ELR (cell line): ENCODE measurements around the gene FAM83C.
A peak's percentile ranks its signal among the peaks of the same experiment; 100 is the strongest.

Experiments used
- DNase-seq: peaks from one replicate; pipeline ENCODE4 v3.0.0-alpha.2; 2015; ENCODE audit warnings: low read depth

The FAM83C gene

DNA sequence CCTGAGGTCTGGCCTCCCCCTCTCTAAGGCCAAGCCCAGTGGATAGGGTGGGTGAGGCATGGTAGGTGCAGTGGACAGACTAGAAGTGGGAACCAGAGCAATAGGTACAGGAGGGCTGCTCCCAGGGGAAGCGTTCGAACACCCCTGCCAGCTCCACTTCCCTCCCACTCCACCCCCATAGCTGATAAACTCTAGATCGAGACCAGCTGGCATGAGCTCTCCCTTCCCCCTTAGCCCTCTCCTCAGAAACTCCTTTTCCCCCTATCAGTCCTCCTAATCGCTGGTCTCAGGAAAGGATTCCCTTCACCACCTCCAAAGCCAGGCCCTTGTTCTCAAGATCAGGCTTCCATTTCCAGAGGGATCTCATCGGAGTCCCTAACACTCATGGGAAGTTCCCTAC, 6.0 kb upstream of the FAM83C start:
- DNase-seq = no peak

DNA sequence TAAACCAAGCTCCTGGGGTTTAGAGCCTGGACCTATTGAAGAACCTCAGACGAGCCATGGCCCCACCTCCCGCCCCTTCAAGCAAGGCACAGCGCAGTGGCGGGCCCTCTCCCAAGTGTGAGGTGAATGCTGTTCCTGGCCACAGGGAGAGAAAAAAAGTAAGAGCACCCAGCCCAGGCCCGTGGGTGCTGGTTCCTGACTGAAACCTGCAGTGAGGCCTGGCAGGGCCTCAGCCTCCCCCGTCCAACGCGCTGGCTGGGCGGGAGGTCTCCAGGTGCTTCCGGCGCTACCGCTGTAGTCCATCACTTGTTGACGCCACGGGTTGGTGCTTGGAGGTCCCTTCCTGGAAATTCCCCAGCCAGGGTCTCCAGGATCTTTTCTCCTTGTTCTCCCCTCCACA, 5.5 kb upstream of the FAM83C start:
- DNase-seq = no peak

DNA sequence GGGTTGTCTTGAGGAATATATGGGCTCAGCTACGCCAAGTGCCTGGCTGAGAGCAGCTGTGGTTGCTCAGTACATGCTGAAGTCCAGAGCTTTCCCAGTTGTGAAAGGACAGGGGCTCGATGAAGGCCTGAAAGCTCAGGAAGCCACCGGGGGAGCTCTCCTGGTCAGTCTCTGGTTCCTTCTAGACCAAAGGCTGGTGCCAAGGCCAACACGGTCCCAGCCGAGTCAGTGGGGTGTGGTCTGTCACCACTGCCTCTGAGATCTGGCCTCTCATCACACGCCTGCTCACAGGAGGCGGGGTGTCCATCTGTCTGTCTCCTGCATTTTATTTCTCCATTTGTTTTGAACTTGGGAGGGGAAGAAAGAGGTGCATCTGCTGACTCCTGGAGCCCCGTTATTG, 4.9 kb upstream of the FAM83C start:
- peak; percentile 66 for DNase-seq

DNA sequence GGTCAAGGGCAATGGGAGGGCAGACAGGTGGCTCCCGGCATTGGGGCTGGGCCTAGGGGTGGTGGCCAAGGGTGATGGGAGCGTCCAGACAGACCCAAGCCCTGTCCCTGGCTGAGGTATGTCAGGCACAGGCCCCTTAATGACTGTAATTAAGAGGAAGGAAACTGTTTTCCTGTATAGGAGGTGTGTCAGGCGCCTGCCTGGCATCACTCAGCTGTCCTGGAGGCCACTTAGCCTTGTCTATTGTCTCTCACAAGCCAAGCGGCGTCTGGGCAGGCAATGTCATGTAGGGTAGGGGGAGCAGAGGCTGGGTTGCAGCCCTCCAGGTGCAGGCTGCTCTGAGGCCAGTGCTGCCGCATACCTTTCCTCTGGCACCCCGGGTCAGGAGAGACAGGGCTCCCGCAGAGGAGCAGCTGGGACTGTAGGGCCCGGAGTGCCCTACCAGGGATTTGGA, 3.9 kb upstream of the FAM83C start:
- no peak for DNase-seq

DNA sequence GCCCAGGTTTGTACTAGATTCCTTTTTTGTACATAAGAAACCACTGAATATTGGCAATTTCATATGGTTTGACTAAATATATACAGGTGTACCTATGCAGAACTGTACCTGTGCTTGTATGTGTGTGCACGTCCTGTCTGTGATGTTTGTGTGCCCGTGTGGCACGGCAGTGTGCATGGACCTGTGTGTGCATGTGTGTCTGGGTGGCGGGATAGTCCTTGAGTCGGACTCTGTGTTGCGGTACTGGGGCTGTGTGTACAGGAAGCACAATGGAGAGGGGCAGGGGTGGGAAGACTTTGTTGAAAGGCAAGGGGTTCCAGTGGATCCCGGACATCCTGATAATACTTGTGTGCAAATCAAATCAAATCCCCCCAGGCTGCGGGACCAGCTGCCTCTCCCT, 3.4 kb upstream of the FAM83C start:
- DNase-seq = no peak

GRCh38 chr20:35295058-35295457, 2.8 kb upstream of the FAM83C start:
- DNase-seq = no peak

GRCh38 chr20:35294293-35294685, 2.1 kb upstream of the FAM83C start:
- no peak for DNase-seq

DNA sequence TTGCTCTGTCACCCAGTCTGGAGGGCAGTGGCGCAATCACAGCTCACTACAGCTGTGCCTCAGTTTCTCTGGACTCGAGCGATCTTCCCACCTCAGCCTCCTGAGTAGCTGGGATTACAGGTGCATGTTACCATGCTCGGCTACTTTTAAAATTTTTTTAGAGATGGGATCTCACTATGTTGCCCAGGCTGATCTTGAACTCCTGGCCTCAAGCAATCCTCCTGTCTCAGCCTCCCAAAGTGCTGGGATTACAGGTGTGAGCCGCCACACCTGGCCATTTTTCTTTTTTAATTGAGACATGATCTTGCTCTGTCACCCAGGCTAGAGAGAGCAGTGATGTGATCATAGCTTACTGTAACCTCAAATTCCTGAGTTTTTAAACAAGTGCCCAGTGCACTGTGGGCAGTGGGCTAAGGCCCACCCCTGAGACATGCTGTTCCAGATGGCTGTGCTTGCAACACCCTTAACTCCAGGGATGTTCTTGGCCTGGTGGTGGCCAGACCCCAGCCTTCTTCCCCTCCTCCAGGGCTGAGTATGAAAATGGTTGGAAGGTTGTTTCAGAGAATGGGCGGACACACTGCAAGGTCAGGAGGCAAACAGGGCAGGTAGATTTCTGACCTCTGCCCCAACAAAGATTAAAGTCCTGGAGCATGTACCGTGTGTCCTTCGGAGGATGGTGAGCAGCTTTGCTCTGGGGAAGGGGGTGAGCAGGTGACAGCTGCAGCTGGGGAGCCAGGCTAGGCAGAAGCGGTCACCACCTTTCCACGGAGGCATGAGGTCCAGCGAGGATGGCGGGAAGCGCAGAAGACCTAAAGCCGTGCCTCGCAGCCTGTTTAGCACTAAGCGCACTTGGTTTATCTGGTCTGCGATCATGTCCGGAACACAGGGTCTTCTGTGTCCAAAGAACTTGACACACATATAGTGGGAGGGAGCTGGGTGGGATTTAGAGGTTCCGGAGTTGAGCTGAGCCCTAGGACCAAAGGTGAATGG, 1.4 kb upstream of the FAM83C start:
- DNase-seq = no peak

DNA sequence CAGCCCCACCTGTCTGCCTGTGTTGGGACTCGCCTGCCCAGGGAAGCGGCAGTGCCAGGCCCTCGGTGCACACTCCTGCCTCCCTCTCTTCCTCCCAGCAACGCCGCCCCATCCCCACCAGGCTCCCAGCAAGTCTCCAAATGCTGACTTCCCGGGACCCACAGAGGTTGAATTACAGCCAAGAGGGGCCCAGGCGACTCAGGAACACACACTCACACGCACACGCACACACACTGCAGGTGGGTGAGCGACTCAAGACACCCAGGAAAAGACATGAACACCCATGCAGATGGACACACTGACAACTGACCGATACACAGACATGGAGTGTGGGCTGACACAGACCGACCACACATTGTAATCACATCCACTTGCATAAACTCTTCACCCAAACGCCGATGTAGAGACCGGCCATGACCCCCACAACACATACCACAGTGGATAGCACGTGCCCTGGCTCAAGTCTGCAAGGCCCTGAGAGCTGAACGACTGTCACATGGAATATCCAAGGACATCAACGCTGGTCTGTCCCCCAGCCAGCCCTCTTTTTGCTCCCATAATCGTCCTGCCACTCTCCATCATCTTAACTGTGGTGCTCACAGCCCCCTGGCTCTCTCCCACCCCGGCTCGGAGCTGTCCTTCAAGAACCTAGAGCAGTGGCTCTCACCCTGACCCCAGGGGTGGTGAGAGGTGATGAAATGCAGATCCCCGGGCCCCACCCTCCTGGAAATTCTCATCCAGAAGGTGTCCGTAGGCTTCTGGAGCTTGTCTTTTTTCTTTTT, 470 bp upstream of the FAM83C start:
- DNase-seq = no peak

- no peak for DNase-seq
Observed at GRCh38 chr20:35290887-35291417, 1.3 kb downstream of the FAM83C start.

DNA sequence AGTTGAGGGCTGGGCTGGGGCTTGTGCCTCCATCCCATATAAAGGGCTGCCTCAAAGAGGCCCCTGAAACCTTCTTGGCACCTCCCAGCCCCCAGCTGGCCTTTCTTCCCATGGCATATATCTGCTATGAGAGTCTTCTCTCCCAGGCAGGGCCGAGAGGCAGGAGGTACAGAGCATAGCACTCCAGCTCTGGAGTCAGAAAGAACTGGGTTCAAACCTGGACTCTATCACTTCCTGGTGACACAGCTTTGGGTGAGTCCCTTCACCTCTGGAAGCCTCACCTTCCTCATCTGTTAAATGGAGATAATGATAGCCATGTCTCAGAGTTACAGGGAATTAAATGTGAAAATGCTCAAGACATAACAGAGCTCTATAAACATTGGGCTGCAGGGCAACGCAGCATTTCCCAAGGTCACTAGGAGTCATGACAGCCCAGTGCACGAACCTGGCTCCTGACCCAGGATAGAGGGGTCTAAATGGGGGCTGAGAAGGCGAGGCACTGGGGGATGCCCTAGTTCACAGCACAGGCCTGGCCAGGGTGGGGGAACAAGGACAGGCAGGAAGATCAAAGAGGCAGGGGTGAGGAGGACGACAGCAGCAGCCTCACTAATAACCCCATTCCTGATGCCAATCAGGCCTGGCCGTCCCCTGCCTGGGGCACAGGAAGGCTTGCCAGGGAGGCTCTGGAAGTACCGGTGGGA, 1.9 kb downstream of the FAM83C start:
- no peak for DNase-seq

DNA sequence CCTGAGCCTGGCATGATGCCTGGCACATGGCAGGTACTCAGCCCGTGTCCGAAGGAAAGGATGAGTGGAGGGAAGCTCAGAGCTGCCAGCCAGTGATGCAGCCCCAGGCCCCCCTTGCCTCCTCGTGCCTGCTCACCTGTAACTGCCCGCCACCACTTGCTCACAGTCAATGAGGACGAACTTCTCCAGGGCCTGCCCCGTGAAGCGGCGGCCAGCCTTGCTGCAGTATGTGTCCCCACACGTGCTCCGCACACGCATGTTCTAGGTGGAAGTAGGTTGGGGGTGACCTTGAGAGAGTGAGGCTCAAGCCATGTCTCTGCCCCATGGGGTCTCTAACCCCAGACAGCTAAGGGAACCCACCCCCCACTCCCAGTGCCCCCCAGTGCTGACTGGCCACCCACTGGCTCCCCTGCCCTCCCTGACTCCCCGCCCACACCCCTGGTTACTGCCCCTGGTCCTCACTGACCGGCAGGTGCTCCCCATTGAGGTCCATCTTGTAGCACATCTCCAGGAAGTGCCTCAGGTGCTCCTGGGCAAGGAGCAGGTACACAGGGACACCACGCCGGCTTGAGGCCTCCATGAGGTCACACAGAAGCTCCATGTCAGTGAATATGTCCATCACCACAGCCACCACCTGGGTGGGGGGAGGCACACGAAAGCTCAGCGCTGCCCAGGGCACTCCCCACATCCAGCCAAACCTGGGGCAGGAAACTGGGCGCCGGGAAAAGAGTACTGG, 3.7 kb downstream of the FAM83C start:
- DNase-seq = no peak

GRCh38 chr20:35287509-35288324, 4.5 kb downstream of the FAM83C start:
- no peak for DNase-seq

DNA sequence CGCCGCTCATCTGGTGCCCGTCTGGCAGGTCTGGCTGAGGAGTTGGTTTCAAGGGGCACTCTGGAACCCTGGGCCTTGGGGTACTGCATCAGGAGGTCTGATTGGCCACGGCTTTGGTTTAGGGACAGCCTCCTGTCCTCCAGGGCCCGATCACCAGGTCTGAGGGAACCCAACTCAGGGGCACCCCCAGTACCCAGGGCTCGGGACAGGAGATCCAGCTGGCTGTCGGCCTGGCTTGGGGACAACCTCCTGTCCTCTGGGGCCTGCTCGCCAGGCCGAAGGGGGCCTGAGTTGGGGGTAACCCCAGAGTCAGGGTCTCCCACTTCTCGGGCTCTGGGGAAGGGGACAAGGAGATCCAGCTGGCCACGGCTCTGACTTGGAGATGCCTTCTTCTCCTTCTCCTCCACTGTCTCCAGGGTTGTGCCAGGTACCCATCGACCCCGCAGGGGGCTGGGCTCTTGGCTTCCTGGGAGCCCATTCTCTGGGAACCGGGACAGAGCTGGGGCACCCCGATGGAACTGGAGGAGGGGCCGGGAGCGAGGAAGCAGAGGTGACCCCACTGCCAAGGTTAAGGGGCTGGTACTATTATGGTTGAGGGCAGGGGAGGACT, 5.2 kb downstream of the FAM83C start:
- no peak for DNase-seq

DNA sequence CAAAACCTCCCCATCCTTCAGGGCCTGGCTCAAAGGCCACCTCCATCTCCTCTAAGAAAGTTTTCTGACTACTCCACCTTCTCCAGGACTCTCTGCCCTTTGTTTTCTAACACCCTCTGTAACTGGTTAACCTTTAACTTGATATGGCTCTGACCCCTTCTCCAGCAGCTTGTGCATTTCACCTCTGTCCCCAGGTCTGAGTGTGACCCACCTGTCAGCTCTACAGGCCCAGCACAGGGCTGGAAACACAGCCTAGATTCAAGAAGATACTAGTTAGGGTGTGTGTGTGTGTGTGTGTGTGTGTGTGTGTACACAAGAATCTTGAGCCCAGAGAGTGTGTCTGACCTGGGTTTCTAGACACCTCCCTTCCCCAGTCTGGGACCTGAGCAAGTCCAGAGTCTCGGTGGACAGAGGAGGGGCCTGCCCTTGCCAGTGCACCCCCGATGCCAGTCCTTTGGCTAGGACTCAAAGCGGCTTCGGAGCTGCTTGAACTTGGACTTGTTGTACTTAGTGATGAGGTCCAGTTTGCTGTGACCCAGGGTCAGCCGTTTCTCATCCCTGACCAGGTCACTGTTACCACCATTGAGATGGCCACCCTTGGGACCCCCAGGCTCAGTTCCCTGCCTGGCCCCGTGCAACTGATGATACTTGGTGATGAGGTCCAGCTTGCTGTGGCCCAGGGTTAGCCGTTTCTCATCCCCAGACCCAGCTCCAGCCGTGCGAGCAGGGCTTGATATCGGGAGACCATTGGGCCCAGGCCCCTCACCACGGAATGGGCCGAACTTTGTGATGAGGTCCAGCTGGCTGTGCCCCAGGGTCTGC, 5.9 kb downstream of the FAM83C start:
- DNase-seq = no peak

GRCh38 chr20:35285806-35286076, 6.5 kb downstream of the FAM83C start:
- DNase-seq = peak; percentile 54

DNA sequence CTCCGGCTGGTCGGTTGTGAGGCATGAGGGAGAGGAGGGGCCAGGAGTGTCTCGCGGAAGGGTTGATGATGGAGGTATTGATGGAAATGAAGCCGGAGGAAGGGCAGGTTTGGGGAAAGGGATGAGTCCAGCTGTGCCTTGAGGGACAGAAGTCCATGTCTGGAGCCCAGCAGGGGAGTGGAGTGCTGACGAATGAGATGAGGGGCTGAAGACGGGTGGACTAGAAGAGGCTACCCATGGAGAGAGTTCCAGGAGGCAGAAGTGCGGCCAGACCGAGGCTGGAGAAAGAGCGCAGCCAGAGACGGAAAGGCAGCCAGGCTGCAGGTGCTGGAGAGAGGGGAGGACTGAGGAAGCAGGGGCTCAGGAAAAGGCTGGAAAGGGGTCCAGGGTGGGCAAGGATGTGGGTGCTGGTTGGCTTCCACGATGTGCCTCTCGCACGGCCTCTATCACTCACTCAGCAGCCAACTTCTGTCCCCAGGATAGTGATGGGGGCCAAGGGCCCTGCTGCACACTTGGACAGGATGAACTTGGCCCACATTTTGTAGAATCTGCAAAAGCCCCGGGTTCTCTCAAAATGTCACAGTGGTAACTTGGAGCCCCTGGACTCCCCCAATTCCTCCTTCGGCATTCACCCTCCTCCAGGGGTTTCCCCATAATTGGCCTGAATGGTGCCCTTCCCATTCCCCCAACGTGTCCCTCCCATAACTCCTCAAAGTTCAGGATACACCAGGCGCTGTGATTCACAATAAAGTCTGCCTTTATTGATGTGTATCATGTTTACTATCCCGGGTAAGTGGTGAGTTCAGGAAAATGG, 7.0 kb downstream of the FAM83C start:
- DNase-seq = no peak

- DNase-seq = peak; percentile 95
Observed at GRCh38 chr20:35284267-35284991, 7.8 kb downstream of the FAM83C start, which contains the start of gene EIF6. Gene EIF6 (minus strand): TSS chr20:35284772. CDS start chr20:35284487, 285 bp downstream.
